ENCODE results near the gene TCF4.

The TCF4 gene

GRCh38 chr18:55546851-55547704 lies 40.9 kb downstream of the TCF4 start:
- no peak for DNase-seq (ENCODE audit: low read depth in 2 of 2)

- no peak for DNase-seq (ENCODE audit: low read depth in 2 of 2)
Observed at GRCh38 chr18:55544014-55544413, 44.0 kb downstream of the TCF4 start.

- no peak for DNase-seq (ENCODE audit: low read depth in 2 of 2)
Observed at GRCh38 chr18:55543130-55543704, 44.8 kb downstream of the TCF4 start.

GRCh38 chr18:55541571-55541970 lies 46.4 kb downstream of the TCF4 start:
- DNase-seq (ENCODE audit: low read depth in 2 of 2), result no peak

- no peak for DNase-seq (ENCODE audit: low read depth in 2 of 2)
Observed at GRCh38 chr18:55539240-55539639, 48.8 kb downstream of the TCF4 start.

GRCh38 chr18:55534996-55535395 lies 53.0 kb downstream of the TCF4 start:
- DNase-seq (ENCODE audit: low read depth in 2 of 2), result no peak

- DNase-seq (ENCODE audit: low read depth in 2 of 2), result no peak
Observed at GRCh38 chr18:55534547-55534946, 53.4 kb downstream of the TCF4 start.

- DNase-seq (ENCODE audit: low read depth in 2 of 2), result no peak
Observed at GRCh38 chr18:55530166-55530565, 57.8 kb downstream of the TCF4 start.

- no peak for DNase-seq (ENCODE audit: low read depth in 2 of 2)
Observed at GRCh38 chr18:55529581-55529980, 58.4 kb downstream of the TCF4 start.

GRCh38 chr18:55525845-55526244 lies 62.1 kb downstream of the TCF4 start:
- DNase-seq (ENCODE audit: low read depth in 2 of 2), result no peak

GRCh38 chr18:55524353-55525073 lies 63.5 kb downstream of the TCF4 start:
- DNase-seq (ENCODE audit: low read depth in 2 of 2), result no peak

- no peak for DNase-seq (ENCODE audit: low read depth in 2 of 2)
Observed at GRCh38 chr18:55523001-55523400, 65.0 kb downstream of the TCF4 start.

- no peak for DNase-seq (ENCODE audit: low read depth in 2 of 2)
Observed at GRCh38 chr18:55522011-55522410, 66.0 kb downstream of the TCF4 start.

GRCh38 chr18:55517055-55517454 lies 70.9 kb downstream of the TCF4 start:
- no peak for DNase-seq (ENCODE audit: low read depth in 2 of 2)

- DNase-seq (ENCODE audit: low read depth in 2 of 2), result no peak
Observed at GRCh38 chr18:55515941-55516710, 71.9 kb downstream of the TCF4 start.

GRCh38 chr18:55515214-55515613 lies 72.8 kb downstream of the TCF4 start:
- no peak for DNase-seq (ENCODE audit: low read depth in 2 of 2)

GRCh38 chr18:55513161-55513560 lies 74.8 kb downstream of the TCF4 start:
- no peak for DNase-seq (ENCODE audit: low read depth in 2 of 2)

- DNase-seq (ENCODE audit: low read depth in 2 of 2), result no peak
Observed at GRCh38 chr18:55511277-55511676, 76.7 kb downstream of the TCF4 start.

- DNase-seq (ENCODE audit: low read depth in 2 of 2), result no peak
Observed at GRCh38 chr18:55510809-55511208, 77.2 kb downstream of the TCF4 start.

- DNase-seq (ENCODE audit: low read depth in 2 of 2), result no peak
Observed at GRCh38 chr18:55509631-55510324, 78.2 kb downstream of the TCF4 start.

GRCh38 chr18:55508651-55509050 lies 79.3 kb downstream of the TCF4 start:
- DNase-seq (ENCODE audit: low read depth in 2 of 2), result no peak

All from stimulated activated CD8-positive, alpha-beta memory T cell treated with anti-CD3 and anti-CD28 coated beads, Interleukin-7, amount 100 ng/mL, for 1 hour (primary cell).